Measurements from ENCODE around the gene LIN7A.
"Not testable (repeated sequence)": the region's sequence is repeated elsewhere in the genome, so short reads cannot be mapped to it uniquely, and the experiment has no call there.

LIN7A gene

DNA sequence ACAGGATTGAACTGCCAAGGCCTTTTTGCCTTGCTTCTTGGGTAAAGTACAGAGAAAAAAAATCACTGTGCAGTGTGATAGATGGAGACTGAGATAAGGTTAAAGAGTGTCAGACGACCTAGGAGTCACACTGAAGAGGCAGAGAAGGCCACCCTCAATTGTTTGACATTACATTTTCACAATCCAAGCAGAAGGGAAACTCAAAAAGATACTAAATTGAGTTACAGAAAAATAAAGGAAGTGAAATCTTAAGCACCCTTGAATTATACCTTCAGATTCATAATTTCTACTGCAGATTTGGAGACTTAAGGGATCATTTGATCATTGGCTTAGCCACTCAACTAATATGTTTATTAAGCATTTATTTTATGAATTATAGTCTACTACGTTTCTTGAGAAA is 123.9 kb downstream of the LIN7A start:
- H3K9me3 Mint-ChIP-seq, result no peaks in the 10 kb centered on the region
- no peaks in the 10 kb centered on the region for H3K36me3 Mint-ChIP-seq
- no peak overlapping the region for H3K27ac Mint-ChIP-seq
- no peak overlapping the region for H3K4me3 Mint-ChIP-seq
- H3K27me3 Mint-ChIP-seq, result no peaks in the 10 kb centered on the region
- H3K4me1 Mint-ChIP-seq, result no peaks in the 10 kb centered on the region

DNA sequence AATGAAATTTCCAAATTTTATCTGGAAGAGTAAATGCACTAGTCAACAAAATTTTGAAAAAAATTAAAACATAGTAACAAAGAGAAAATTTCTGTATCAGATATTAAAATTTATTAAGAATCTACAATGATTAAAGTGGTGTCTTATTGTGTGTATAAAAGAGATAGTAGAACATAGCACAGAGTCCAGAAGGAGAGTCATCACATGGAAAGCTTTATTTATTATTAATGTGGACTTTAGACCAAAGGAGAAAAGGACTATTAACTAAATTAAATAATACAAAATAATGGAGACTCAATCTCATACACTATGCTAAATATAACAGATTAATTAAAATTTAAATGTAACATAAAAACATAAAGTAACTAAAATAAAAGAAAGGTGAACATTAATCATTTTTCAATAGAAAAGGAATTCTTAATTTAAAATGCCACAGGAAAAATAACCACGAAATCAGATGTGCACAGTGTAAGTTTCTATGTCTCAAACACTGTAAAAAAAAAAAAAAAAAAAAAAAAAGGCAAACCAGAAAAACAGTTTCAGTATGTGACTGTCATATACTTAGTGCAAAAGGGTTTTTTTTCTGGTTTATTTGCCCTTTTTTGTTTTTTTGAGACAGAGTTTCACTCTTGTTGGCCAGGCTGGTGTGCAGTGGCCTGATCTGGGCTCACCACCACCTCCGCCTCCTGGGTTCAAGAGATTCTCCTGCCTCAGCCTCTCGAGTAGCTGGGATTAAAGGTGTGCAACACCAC is 125.6 kb downstream of the LIN7A start:
- no peak overlapping the region for H3K4me3 Mint-ChIP-seq
- H3K27me3 Mint-ChIP-seq, result no peaks in the 10 kb centered on the region
- no peaks in the 10 kb centered on the region for H3K4me1 Mint-ChIP-seq
- H3K36me3 Mint-ChIP-seq, result no peaks in the 10 kb centered on the region
- H3K9me3 Mint-ChIP-seq, result no peaks in the 10 kb centered on the region
- H3K27ac Mint-ChIP-seq, result no peak overlapping the region

DNA sequence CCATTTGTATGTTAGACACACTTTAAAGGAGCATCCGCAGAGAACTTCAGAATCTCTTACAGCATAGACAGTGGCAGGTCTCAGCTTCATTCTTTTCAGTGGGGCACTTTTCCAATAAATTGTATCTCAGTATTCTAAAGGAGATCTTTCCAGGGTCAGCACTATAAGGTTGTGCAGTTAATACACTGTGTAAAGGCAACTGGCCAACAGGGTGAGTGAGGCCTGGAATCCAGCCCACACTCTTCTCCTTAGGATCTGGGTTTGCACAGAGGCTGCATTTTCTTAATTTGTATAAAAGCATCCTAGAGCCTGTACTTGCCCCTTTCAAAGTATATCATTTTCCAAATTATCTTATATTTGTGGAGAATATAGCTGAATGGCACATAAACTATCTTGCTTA is 126.9 kb downstream of the LIN7A start:
- H3K36me3 Mint-ChIP-seq, result no peaks in the 10 kb centered on the region
- H3K4me3 Mint-ChIP-seq, result no peak overlapping the region
- no peaks in the 10 kb centered on the region for H3K4me1 Mint-ChIP-seq
- H3K27me3 Mint-ChIP-seq, result no peaks in the 10 kb centered on the region
- no peak overlapping the region for H3K27ac Mint-ChIP-seq
- H3K9me3 Mint-ChIP-seq, result no peaks in the 10 kb centered on the region

DNA sequence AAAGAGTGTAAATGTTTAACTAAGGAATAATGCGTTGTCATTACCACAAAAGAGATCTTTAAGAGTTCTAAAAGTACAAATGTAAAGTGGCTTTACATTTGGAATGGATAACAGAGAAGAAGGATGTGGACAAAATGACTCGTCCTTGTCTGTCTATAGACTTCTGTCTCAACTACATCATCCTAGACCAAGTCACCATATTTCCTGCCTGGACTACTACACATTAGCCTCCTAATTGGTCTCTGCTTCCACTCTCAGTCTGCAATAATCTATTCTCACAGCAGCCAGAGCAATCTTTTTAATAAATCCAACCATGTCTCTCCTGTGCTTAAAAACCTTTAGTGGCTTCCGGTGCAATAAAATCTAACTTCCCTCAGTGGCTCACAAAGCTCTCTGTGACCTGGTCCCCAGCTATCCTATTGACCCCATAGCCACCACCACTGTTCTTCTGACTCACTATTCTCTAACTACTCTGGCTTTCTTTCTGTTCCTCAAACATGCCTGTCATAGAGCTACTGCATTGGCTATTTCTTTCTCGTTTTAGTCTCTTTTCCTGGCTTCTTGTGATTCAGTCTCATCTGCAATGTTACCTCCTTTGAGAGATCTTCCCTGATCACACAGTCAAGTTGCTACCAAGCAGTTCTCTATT is 130.0 kb downstream of the LIN7A start:
- no peak overlapping the region for H3K4me3 Mint-ChIP-seq
- H3K36me3 Mint-ChIP-seq, result no peaks in the 10 kb centered on the region
- no peak overlapping the region for H3K27ac Mint-ChIP-seq
- no peaks in the 10 kb centered on the region for H3K4me1 Mint-ChIP-seq
- H3K27me3 Mint-ChIP-seq, result no peaks in the 10 kb centered on the region
- H3K9me3 Mint-ChIP-seq, result no peaks in the 10 kb centered on the region

DNA sequence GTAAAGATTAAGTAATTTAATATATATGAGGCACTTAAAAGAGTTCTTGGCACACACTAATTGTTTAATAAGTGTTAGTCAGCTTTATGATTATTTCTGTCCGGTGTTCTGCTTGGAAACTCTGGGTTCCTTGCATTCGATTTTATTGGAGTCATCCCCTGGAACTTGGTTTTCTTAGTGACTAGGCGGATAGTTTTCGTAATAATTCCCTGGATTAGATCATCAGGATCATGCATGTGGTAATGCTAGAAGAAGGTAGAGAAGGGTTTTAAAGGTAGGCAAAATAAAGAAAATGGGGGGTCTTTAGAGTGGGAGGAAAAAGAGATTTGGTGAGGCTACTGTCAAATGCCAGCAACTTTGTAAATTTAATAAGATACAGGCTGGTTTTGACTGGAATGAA is 132.6 kb downstream of the LIN7A start:
- Mint-ChIP-seq H3K9me3 (no peaks in the 10 kb centered on the region), H3K27ac (no peak overlapping the region), H3K4me3 (no peak overlapping the region), H3K36me3 (no peaks in the 10 kb centered on the region), H3K4me1 (no peaks in the 10 kb centered on the region), H3K27me3 (no peaks in the 10 kb centered on the region)

DNA sequence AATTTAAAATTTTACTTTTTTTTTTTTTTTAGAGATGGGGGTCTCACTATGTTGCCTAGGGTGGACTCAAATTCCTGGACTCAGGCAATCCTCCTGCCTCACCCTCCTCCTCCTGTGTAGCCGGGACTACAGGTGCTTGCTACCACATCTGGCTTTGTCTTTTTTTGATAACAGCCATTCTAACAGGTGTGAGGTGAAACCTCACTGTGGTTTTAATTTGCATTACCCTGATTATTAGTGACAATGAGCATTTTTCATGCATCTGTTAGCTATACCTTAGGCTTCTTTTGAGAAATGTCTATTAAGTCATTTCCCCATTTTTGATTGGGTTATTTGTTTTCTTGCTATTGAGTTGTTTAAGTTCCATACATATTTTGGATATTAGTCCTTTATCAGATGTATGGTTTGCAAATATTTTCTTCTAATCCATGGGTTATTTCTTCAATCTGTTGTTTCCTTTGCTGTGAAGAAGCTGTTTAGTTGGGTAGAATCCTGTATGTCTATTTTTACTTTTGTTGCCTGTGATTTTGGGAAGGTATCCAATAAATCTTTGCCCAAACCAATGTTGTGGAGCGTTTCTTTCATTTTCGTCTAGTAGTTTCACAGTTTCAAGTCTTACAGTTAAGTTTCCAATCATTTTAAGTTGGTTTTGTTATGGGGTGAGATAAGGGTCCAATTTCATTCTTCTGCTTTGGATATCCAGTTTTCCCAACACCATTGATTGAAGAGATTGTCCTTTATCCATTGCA is 134.9 kb downstream of the LIN7A start:
- no peaks in the 10 kb centered on the region for H3K27me3 Mint-ChIP-seq
- no peak overlapping the region for H3K4me3 Mint-ChIP-seq
- no peak overlapping the region for H3K27ac Mint-ChIP-seq
- no peaks in the 10 kb centered on the region for H3K9me3 Mint-ChIP-seq
- no peaks in the 10 kb centered on the region for H3K4me1 Mint-ChIP-seq
- no peaks in the 10 kb centered on the region for H3K36me3 Mint-ChIP-seq

DNA sequence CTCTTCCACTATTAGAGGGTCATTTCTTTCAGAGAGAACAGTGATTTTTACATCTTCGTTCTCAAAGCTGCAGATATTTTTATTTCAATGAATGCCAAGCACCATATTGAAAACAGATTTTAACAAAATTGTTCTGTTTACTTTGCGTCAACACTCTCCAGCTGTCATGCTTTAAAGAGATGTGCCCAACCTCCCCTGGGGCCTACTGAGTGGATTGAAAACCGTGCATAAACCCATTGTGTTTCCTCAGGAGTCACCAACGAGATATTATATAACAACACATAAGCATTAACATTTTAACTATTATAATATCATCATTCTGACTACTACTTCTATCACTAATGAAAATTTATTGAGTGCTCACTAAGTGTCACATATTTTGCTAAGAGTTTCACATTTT is 139.5 kb downstream of the LIN7A start:
- H3K4me1 Mint-ChIP-seq, result no peaks in the 10 kb centered on the region
- no peaks in the 10 kb centered on the region for H3K36me3 Mint-ChIP-seq
- no peaks in the 10 kb centered on the region for H3K9me3 Mint-ChIP-seq
- H3K4me3 Mint-ChIP-seq, result no peak overlapping the region
- no peak overlapping the region for H3K27ac Mint-ChIP-seq
- no peaks in the 10 kb centered on the region for H3K27me3 Mint-ChIP-seq

DNA sequence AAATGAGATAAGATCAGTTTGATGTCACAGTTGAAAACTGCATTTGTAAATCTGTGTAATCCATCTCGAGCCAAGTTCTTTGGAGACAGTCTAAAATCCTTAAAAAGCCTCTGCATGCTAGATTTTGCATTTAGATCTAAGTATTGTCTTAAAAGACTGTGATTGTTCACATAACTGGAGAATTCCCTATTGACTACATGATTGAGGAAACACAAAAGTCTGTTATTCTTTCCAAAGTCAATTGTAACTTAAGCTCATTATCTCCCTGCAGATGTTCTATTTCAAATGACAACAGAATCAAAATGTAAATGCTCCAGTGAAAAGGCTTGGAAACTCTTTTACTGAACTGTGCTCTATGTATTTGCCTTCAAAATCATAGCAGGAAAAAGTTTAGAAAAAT is 143.2 kb downstream of the LIN7A start:
- no peak overlapping the region for H3K4me3 Mint-ChIP-seq
- H3K27me3 Mint-ChIP-seq, result no peaks in the 10 kb centered on the region
- H3K9me3 Mint-ChIP-seq, result no peaks in the 10 kb centered on the region
- no peaks in the 10 kb centered on the region for H3K36me3 Mint-ChIP-seq
- no peaks in the 10 kb centered on the region for H3K4me1 Mint-ChIP-seq
- H3K27ac Mint-ChIP-seq, result no peak overlapping the region

DNA sequence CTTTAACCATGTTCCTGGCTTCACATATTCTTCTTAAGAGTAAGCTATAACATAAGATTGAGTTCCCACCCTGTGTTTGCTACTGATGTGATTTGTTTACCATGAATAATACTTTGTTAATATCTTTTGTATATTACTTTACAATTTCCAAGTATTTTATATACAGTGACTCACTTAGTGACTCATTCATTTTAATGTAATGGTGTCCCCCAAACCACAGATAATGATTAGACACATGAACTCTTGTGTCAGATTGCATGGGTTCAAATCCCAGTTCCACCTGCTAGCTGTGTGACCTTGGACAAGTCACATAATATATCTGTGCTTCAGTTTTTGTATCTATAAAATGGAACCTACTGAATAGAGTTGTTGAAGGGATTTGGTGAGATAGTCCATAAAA is 144.9 kb downstream of the LIN7A start:
- Mint-ChIP-seq H3K36me3 (no peaks in the 10 kb centered on the region), H3K4me3 (no peak overlapping the region), H3K27me3 (no peaks in the 10 kb centered on the region), H3K4me1 (no peaks in the 10 kb centered on the region), H3K9me3 (no peaks in the 10 kb centered on the region), H3K27ac (no peak overlapping the region)

DNA sequence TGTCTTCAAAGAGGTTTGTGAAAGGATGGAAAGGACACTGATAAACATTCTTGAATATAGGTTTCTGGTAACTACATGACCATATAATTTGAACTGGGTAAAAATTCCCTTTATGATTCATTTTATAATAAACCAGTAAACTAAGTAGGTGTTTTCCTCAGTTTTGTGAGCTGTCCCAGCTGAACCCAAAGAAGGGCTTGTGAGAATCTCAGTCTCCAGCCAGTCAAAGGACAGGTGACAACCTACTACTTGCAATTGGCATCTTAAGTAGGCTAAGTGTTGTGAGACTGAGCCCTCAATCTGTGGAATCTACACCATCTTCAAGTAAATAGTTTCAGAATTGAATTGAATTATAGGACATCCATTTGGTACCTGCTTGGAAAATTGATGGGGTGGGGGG is 145.9 kb downstream of the LIN7A start:
- Mint-ChIP-seq H3K4me1 (no peaks in the 10 kb centered on the region), H3K27ac (no peak overlapping the region), H3K9me3 (no peaks in the 10 kb centered on the region), H3K27me3 (no peaks in the 10 kb centered on the region), H3K36me3 (no peaks in the 10 kb centered on the region), H3K4me3 (no peak overlapping the region)

DNA sequence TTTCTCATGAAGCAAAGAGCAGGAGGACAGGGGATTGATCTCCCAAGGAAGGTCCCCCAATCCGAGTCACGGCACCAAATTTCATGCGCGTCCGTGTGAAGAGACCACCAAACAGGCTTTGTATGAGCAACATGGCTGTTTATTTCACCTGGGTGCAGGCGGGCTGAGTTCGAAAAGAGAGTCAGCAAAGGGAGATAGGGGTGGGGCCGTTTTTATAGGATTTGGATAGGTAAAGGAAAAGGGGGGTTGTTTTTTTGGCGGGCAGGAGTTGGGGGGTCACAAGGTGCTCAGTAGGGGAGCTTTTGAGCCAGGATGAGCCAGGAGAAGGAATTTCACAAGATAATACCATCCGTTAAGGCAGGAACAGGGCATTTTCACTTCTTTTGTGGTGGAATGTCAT is 149.3 kb downstream of the LIN7A start:
- H3K9me3 Mint-ChIP-seq, H3K36me3 Mint-ChIP-seq, H3K27me3 Mint-ChIP-seq, H3K27ac Mint-ChIP-seq, H3K4me1 Mint-ChIP-seq, H3K4me3 Mint-ChIP-seq: not testable (repeated sequence)

DNA sequence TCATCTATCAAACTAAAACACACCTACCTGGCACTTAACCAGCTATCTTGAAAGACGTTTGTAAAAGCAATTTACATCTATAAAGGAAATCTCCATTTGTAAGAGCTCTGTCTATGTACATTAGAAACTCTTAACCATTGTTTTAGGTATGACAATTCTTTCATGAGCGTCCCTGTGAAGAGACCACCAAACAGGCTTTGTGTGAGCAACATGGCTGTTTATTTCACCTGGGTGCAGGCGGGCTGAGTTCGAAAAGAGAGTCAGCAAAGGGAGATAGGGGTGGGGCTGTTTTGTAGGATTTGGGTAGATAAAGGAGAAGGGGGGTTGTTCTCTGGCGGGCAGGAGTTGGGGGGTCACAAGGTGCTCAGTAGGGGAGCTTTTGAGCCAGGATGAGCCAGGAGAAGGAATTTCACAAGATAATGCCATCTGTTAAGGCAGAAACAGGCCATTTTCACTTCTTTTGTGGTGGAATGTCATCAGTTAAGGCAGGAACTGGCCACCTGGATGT is 154.7 kb downstream of the LIN7A start:
- not testable (repeated sequence) for H3K4me1 Mint-ChIP-seq, H3K4me3 Mint-ChIP-seq, H3K9me3 Mint-ChIP-seq, H3K36me3 Mint-ChIP-seq, H3K27ac Mint-ChIP-seq, H3K27me3 Mint-ChIP-seq

DNA sequence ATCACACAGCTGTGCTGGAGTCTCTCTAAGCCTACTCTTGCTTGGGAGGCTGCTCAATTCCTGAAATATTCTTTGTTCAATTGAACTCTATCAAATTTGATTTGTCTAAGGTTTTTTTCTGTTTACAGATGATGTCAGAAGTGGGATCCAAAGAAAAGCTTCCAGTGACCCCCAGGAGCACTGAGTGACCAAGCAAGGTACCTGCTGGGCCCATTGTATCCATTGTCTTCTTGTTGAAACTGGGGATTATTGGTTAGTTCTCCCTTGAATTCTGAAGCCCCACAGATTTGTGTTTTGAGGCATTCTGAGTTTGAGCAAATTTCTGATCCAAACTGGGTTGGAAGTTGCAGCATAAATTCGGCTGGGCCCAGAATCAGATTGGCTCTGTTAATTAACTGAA is 156.4 kb downstream of the LIN7A start:
- Mint-ChIP-seq H3K4me1 (no peaks in the 10 kb centered on the region), H3K27me3 (no peaks in the 10 kb centered on the region), H3K4me3 (no peak overlapping the region), H3K27ac (no peak overlapping the region), H3K9me3 (peaks cover 16% of the 10 kb centered on the region), H3K36me3 (no peaks in the 10 kb centered on the region)

DNA sequence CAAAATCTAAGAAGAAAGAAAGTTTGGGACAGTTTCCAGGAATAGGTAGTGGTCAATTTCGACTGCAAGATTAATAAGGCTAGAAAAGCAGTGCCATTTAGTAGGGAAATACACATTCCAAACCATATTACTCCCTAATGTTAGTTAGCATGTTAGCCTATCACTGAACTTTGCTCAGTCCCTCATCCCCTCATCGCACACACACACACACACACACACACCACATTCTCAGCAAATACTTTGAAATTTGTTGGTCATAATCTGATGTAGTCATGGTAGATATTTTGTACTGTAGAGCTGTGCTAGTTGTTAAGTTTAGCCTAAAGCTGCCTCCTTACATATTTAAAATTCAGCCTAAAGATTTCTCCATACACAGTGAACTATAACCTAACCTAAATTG is 157.0 kb downstream of the LIN7A start:
- Mint-ChIP-seq H3K9me3 (peaks cover 16% of the 10 kb centered on the region), H3K4me1 (no peaks in the 10 kb centered on the region), H3K27ac (no peak overlapping the region), H3K27me3 (no peaks in the 10 kb centered on the region), H3K36me3 (no peaks in the 10 kb centered on the region), H3K4me3 (no peak overlapping the region)

DNA sequence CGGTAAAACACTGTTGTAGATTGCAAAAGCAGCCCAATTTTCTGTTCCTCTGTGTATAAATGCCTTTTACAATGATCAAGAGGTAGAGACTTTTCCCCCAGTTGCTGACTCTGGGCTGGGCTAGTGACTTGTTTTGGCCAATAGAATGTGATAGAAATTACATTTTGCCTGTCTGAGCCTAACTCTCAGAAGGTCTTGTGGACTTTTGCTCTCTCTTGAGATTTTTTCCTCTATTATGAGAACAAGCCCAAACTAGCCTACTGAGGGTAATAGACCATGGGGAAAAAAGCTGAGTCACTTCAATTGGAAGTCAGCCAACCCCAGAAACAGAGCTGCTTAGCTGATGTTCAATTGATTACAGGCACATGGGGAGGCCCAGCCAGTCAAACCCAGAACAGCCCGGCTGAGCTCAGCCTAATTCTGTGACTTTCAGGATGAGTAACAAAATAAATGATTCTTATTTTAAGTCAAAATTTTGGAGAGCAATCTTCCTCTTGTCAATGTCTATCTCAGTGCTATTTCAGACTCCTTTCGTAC is 159.7 kb downstream of the LIN7A start:
- Mint-ChIP-seq H3K27ac (no peak overlapping the region), H3K36me3 (no peaks in the 10 kb centered on the region), H3K4me1 (no peaks in the 10 kb centered on the region), H3K27me3 (no peaks in the 10 kb centered on the region), H3K9me3 (peaks cover 23% of the 10 kb centered on the region), H3K4me3 (no peak overlapping the region)

DNA sequence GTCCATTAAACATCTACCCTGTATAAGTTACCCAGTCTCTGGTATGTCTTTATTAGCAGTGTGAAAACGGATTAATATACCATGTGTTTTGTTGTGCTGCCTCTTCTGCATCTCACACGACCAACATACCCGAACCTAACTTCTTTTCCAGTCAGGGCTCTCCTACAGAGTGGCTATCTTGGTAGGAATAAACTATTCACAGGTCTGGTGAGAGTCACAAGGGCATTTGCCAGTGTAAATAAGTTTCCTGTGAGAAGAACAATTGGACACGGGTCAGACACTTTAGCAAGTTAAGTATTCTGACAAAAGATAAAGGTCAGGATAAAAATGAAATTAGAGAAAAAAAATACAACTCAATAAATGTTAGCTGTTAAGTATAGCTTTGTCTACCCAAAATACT is 160.1 kb downstream of the LIN7A start:
- Mint-ChIP-seq H3K4me1 (no peaks in the 10 kb centered on the region), H3K4me3 (no peak overlapping the region), H3K9me3 (peaks cover 23% of the 10 kb centered on the region), H3K27me3 (no peaks in the 10 kb centered on the region), H3K36me3 (no peaks in the 10 kb centered on the region), H3K27ac (no peak overlapping the region)
